ENCODE measurements around the gene ATG13.

The ATG13 gene

GRCh38 chr11:46671958-46672315 is 54.6 kb downstream of the ATG13 start:
- no peak for DNase-seq (ENCODE audit: low read depth)
- no peak overlapping the region for H3K4me3 ChIP-seq (ENCODE audit: low read depth, low read length)

- no peak for DNase-seq (ENCODE audit: low read depth)
Observed at GRCh38 chr11:46672381-46672839, 55.1 kb downstream of the ATG13 start.

GRCh38 chr11:46673713-46674462 is 56.5 kb downstream of the ATG13 start:
- H3K4me3 ChIP-seq (ENCODE audit: low read depth, low read length), result no peak overlapping the region
- DNase-seq (ENCODE audit: low read depth), result no peak

More at GRCh38 chr11:46672381-46672839, 55.1 kb downstream of the ATG13 start:
- no peak overlapping the region for H3K4me3 ChIP-seq (ENCODE audit: low read depth, low read length)

GRCh38 chr11:46674463-46675287 is 57.3 kb downstream of the ATG13 start:
- no peak for DNase-seq (ENCODE audit: low read depth)
- H3K4me3 ChIP-seq (ENCODE audit: low read depth, low read length), result no peak overlapping the region

DNA sequence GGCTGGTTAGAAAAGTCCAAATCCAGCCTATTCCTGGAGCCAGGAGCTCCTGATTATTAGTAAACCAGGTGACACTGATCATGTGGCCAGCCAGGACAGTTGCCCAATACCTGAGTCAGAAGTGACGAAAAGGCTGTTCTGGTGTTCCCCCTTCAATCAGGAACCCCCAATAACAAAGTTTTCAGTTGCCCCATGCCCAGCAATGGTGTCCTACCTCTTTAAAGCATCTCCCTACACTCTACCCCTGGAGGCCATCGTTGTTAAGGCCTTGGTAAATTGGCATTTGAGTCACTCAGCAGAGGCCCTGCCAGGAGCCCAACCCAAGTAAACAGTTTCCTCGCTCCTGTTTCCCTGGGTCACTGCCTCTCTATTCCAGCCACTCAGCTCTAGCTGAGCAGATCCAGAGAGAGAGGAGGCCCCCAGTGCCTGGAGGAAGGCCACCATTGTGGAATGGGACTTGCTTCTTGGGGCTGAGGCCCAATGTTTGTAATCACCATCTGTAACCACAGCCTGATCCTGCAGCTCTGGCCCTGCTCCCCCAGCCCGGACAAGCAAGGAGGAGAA is 58.0 kb downstream of the ATG13 start:
- no peak for DNase-seq (ENCODE audit: low read depth)
- no peak overlapping the region for H3K4me3 ChIP-seq (ENCODE audit: low read depth, low read length)

GRCh38 chr11:46675949-46676348 is 58.6 kb downstream of the ATG13 start:
- DNase-seq (ENCODE audit: low read depth), result no peak
- no peak overlapping the region for H3K4me3 ChIP-seq (ENCODE audit: low read depth, low read length)

DNA sequence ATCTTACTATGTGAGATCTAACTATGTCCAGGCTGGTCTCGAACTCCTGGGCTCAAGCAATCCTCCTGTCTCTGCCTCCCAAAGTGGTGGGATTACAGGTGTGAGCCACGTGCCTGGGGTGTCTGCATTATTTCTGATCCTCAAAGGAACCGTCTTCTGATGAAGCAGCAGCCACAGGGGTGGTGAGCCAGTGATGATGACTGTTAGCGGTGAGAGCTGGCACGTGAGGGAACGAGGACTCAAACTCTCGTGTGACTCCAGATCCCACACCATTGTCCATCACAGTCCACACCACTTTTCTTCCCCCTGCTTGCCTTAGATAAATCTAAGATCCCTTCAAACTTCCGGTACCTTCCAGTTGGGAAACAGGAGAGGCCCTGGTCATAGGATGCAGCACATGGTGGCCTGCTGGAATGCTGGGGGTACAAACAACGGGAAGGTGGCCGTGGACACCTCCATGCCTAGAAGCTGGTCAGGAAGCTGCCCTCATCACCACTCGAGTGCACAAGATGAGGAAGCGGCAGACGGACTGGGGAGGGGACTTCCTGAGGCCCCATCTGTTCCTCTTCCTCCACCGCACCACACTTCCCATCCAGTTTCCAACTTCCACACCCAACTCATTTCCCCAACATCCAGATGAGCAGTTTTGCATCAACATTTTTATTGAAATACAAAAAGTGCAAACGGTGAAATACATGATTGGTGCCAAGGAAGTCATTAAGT is 59.2 kb downstream of the ATG13 start:
- no peak for DNase-seq (ENCODE audit: low read depth)
- H3K4me3 ChIP-seq (ENCODE audit: low read depth, low read length), result no peak overlapping the region

DNA sequence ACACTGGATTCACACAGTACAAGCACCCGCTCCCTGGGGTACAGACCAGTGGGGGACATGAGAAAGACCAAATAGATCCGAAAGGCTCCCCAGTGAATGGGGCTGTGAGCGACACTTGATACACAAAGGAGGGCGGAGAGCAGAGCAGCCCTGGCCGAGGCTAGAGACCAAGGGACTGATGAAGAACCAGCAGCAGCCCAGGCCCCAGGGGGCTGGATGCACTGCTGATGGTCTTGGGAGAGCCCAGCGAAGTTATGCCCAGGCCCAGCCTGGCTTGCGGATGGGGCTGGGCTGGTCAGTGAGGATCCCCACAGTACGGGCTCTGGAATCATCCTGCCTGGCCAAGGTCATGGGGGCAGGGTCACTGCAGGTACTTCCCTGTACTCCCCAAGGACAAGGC is 59.8 kb downstream of the ATG13 start:
- DNase-seq (ENCODE audit: low read depth), result no peak
- no peak overlapping the region for H3K4me3 ChIP-seq (ENCODE audit: low read depth, low read length)

DNA sequence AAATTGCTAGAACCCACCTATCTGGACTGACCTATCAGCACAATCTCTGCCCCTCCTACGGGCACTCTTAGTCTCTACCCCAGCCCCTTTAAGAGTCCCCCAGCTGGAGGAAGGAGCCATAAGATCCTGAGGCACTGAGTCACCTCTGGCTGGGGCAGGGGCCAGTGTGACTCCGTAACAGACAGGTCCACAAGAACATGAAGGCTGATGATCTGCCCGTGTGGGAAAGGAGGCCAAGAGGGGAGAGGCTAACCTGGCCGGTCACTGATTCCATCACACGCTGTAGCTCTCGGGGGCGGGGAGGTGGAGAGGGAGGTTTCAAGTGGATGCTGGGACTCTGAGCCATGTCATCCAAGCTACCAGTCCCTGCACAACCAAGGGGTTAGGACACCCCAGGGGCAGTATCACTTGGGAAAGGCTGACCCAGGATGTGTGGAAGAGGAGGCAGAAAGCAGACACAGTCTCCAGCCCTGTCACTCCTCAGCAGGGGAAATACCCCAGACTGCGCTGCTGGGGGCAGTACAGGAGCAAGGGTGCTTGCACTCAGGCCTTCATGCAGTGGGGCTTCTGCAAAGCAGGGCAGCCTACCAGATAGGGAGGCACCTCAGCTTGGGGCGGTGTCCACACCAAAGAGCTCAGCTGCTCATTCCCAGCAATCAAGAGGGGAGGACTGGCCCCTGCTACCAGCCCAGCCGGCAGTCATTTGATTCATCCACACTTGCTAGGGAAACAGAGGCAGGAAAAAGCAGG is 60.8 kb downstream of the ATG13 start:
- H3K4me3 ChIP-seq (ENCODE audit: low read depth, low read length), result no peak overlapping the region
- DNase-seq (ENCODE audit: low read depth), result no peak

DNA sequence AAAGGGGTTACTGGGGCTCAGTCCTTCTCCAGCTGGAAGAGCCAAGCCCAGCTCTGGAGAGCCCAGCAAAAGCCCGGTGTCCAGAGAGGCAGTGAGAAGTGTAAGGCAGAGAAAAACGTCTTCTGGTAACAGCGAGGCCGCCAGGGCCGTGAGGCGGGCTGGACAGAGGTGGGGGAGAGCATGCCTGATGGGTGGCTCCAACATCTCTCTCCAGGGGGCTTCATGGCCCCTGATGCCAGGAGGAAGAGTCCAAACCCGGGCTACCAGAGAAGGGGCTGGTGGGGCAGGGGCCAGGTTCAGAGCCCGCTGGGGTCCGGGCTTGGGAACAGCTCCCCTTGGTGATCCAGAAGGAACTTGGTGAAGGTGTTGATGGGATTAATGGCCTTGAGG is 61.4 kb downstream of the ATG13 start:
- DNase-seq (ENCODE audit: low read depth), result no peak
- H3K4me3 ChIP-seq (ENCODE audit: low read depth, low read length), result no peak overlapping the region

DNA sequence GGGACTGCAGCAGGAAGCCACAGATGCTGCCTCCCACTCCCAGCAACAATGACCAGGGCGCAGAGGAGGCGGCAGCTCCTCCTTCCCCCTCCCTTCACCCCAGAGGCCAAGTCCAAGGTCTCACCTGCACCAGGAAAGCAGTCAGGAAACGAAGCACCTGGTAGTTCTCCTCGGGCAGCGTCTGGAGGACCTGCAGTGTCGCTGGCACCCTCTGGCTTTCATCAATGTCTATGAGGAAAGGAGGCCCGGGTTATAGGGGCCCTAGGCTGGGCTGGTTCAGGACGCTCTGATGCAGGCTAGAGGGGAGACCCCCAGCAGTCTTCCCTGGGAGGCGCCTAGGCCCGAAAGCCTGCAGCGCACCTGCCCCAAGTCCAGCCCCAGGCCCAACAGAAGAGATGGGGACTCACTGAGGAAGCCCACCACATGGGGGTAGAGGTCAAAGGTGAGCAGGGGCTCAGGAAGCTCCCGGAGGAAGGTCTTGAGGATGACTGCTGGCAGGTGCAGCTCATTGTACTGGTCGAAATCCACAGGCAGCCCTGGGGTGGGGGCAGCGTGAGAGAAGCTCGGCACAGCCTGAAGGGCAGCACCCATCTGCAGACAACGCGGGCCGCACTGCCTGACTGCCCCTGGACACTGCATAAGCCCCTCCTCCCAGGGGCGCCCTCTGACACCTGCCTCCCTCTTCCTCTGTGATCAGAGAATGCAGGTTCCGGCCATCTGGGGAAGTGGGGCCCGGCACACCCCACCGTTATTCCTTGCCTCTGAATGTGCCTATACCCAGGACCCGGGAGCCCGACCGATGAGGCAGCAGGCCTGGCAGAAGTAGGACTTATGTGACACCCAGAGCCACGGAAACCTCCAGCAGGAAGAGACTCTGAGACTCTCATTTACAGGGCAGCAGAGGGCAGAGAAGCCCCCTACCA is 62.1 kb downstream of the ATG13 start:
- no peak for DNase-seq (ENCODE audit: low read depth)
- H3K4me3 ChIP-seq (ENCODE audit: low read depth, low read length), result no peak overlapping the region

DNA sequence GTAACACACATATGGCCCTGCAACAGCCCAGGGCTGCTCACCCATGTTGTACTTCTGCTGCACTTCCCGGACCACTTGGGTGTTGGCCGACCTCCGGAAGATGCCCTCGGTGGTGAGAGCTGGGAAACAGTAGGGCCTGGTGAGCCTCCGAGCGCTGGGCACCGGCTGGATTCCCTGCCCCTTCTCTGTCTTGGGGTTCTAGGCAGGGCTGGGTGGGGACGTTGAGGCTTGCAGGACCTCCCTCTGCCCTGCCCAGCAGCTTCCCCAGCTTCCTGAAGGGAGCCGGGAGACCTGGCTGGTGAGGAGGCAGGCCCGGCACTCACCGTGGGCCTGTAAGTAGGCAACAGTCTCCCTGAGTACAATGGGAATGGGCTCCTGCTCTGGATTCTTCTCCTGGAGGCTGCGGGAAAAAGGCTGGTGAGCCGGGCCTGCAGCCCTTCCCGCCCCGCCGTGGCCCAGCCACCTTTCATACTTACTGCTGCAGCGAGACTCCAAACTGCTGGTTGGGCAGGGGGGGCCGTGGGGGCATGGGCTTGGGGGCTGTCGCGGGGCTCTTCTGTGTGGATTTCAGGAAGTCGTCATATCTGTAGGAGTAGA is 62.9 kb downstream of the ATG13 start:
- no peak for DNase-seq (ENCODE audit: low read depth)
- no peak overlapping the region for H3K4me3 ChIP-seq (ENCODE audit: low read depth, low read length)

DNA sequence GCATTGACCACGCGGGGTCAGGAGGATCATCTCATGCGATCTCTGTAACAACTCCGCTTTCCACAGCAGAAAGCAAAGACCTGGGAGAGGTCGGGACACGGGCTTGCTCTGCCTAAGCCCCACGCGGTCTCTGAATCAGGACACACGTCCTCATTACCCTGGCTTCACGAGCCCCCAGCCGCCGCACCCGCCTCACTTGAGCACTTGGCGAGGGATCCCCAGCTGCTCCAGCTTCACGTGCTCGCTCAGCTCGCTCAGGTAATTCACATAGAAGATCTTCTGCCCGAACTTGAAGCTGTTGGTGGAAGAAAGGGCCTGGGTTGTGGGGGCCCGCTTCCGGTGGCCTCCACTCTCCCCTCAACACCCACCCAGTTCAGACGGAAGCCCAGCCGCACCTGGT is 63.5 kb downstream of the ATG13 start:
- H3K4me3 ChIP-seq (ENCODE audit: low read depth, low read length), result no peak overlapping the region
- no peak for DNase-seq (ENCODE audit: low read depth)

DNA sequence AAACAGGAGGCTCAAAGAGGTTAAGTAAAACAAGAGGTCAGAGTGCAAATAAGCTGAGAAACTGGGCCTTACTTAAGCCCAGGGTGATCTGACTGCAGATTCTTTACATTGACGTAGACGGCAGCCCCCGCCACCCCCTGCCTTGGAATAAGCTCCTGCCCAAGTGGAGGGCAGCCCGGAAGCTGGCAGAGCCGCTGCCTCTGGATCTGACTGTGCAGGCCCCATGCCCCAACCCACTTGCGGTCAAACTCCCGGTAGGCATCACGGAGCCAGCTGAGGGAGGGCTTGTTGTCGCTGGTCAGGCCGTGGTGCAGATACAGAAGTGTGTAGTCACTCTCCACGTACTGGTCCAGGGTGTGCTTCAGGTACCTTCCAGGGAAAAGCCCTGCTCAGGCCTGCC is 64.5 kb downstream of the ATG13 start:
- DNase-seq (ENCODE audit: low read depth), result no peak
- H3K4me3 ChIP-seq (ENCODE audit: low read depth, low read length), result no peak overlapping the region

DNA sequence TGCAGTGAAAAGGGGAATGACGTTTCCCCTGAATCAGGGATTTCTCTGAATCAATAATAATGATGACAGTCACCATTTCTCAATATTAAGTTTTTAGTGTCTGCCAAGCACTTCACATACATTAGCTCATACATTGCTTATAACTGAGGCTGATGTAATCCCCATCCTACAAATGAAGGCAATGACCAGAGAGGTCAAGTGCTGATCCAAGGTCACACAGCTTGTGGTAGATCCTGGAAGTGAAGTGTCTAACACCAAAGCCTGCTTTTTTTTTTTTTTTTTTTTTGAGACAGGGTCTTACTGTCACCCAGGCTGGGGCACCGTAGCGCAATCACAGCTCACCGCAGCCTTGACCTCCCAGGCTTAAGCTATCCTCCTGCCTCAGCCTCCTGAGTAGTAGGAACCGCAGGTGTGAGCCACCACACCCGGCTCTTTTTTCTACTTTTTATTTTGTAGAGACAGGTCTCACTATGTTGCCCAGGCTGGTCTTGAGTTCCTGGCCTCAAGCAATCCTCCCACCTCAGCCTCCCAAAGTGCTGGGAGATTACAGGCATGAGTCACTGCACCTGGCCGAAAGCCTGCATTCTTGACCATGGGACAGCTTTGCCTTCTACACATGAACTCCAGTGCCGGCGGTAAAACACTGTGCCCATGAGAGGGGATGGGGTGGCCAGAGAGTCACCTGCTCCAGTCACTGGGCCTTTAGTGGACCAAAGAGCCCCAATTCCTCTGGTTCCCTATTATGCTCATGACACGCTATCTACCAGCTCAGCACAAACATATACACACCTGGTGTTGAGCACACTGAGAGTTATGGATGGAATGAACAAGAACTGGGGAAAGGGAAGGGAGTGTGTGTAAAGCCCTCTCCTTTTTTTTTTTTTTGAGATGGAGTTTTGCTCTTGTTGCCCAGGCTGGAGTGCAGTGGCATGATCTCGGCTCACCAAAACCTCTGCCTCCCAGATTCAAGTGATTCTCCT is 65.7 kb downstream of the ATG13 start:
- DNase-seq (ENCODE audit: low read depth), result no peak
- no peak overlapping the region for H3K4me3 ChIP-seq (ENCODE audit: low read depth, low read length)

- H3K4me3 ChIP-seq (ENCODE audit: low read depth, low read length), result no peak overlapping the region
- no peak for DNase-seq (ENCODE audit: low read depth)
Observed at GRCh38 chr11:46684367-46684766, 67.0 kb downstream of the ATG13 start.
